Embryonic facial prominence (tissue), 1 donor: Measurements from ENCODE around the gene AMER3.
"Not testable (repeated sequence)": the region's sequence is repeated elsewhere in the genome, so short reads cannot be mapped to it uniquely, and the experiment has no call there.

Experiments used
- DNase-seq: peaks from one replicate; pipeline ENCODE4 v3.0.0-alpha.2; 2016; ENCODE audit errors: extremely low spot score

The AMER3 gene, protein sequence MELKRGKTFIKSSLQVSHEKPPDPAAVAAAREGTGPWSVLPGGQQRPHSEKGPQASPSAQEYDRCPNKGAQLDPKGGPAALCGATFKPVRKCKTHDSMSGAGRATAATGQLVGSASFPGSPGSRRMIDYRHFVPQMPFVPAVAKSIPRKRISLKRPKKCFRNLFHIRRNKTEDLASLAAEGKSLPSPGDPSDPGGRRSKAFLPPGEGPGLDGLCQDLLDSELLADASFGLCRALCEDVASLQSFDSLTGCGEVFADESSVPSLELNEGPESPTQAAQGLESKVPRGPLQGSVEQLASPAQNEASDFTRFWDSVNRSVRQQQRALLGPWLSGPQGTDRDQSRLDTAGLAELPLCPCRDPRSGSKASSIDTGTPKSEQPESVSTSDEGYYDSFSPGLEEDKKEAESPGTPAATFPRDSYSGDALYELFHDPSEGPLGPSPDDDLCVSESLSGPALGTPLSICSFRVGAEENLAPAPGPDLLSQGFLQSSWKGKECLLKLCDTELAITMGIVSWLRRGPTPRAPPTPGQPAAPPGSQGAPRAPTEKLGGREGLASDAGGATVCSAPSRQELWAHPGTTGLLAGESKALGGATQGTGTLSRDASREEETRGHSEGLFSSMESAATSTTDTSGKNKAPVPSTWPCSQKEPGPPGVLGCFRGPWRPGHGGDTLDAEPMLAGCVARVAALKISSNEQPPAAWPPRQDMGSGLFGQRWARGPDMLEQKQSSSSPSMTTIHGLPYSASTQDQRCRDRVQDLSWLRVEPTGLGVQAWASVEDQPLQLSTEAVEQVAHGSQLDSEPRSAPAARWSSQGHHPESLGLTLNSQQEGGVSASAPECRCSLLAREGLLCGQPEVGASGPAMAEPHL

DNA sequence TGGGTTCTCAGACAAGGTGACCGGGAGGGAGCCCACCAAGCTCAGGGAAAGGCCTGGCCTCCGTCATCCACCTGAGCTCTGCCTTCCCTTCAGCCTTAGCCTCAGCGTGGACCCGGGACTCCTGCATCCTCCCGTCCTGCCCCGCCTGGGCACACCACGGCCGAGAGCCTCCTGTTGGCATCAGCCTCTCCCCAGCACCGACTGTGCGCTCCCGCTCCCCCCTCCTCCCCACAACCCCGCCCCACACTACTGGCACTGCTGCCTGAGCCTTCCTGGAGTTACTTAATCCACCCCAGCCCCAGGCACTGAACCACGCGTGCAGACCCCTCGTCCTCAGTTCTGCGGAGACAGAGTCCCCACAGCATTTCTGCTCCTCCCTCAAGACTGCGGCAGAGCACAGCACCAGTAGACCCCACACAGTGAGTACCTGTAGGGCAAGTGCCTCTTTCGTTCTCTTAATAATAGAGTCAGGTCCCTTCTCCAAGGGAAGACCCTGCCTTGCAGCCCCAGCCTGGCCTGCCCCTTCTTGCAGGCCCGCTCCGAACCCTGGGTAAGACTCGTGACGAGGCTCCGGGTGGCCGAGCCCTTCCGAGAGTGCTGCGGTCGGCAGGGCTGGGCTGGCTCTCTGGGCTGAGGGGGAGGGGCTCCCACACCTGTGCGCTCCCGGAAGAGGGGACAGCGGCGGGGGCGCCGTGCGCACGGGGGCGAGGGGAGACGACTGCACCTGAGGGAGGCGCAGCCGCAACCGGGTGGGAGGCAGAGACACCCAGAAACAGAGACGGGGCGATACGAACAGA, at the start of gene AMER3:
Gene AMER3 (plus strand): TSS at position 285 of the 797 bp plus-strand sequence. CDS start 6,533 bp downstream, outside the sequence.
- no peak for DNase-seq

DNA sequence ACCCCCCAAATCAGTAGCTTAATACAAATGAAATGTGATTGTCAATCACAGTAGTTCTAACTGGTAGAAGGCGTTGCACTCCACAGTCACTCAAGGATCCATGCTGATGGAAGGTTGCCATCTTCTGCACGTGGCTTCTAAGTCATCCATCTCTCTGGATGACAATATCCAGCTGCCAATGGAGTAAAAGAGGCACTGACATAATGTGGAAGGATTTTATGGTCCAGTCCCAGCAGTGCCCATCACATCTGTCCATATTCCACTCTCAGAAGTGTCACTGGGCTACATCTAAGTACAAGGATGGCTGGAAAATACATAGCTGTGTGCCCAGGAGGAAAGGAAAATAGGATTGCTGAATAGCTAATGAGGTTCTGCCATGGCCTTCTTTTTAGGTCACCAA, 40.5 kb upstream of the AMER3 start:
- not testable (repeated sequence) for DNase-seq

DNA sequence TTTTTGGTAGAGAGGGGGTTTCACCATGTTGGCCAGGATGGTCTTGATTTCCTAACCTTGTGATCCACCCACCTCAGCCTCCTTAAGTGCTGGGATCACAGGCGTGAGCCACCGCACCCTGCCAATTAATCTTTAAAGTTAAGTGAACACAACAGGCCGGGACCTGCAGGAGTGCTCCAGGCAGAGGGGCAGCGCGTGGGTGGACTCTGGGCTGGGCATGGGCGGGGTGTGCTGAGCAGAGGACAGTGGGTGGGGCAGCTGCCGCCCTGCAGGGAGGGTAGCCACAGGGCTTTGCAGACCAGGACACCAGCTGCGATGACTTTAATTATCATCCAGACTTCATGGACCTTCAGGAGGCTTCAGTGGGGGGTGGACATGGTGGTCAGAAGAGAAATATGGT, 35.3 kb upstream of the AMER3 start:
- DNase-seq: no peak

DNA sequence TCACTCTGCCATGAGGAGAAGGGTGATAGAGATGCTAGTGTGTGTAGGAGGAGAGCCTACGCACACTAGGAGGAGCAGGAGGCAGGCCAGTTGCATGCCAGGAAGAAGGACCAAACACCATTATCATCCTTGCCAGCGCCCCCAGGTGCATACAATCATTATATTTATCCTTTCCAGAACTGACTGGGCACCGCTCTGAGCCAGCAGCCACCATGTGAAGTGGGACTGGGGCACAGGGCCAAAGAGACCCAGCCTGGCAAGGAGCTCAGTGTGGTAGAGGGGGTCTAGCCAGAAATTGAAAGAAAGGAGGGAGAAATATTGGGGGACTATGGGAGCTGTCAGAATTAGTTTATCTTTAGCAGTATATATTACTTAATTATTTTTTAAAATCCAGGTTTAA, 34.8 kb upstream of the AMER3 start:
- no peak for DNase-seq

DNA sequence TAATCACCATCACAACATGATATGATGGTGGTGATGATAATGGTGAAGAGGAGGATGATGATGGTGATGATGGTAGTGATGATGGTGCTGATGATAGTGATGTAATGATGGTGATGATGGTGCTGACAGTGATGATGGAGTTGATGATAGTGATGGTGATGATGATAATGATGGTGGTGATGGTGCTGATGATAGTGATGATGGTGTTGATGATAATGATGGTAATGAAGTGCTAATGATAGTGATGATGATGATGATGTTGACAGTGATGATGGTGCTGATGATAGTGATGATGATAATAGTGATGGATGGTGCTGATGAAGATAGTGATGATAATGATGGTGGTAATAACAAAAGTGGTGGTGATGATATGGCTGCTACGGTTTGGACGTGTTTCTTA, 30.9 kb upstream of the AMER3 start:
- DNase-seq: no peak

DNA sequence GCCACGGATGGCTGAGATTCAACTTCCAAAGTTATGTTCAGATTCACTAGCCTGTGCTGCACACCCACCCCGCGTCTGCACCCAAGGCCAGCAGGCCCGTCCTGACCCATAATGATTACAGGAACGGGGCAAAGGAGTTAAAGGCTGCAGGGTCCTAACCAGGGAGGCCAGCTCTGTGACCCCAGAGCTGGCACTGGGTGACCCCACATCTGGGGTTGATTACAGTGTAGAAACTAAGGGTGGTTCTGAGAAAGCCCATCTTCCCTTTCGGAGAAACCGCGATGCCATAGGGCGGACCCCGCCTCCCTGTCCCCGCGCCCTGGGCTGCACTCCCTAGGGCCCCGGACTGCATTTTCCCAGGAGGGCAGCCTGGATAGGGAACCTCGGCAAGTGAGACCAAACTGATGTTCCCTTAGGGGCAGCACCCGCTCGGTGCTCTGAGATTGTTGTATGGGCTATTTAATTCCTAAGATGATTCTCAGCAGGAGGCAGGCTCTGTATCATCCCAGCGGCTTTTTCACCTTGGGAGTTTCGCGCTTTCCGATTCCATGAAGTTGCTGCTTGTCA, 28.6 kb upstream of the AMER3 start:
- no peak for DNase-seq

DNA sequence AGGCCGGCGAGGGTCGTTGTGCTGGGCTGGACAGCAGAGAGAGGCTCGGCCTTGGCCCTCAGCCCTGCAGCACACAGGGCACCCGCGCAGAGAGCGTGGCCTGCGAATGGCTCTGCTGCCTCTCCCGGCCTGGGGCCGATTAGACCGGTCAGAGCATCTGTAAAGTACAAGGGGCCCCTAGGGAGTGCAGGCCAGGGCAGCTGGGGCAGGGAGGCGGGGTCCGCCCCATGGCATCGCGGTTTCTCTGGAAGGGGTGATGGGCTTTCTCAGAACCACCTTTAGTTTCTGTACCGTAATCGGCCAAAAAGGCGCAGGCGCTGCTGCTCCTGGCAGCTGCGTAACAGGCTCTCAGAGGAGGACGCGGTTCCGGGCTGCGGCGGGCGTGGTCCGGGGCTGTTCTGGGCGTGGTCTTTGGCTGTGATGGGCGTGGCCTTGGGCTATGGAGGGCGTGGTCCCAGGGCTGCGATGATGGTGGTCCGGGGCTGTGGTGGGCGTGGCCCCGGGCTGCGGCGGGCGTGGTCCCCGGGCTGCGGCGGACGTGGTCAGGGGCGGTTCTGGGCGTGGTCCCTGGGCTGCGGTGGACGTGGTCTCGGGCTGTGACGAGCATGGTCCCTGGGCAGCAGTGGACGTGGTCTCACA, 27.9 kb upstream of the AMER3 start:
- DNase-seq: peak; percentile 25

DNA sequence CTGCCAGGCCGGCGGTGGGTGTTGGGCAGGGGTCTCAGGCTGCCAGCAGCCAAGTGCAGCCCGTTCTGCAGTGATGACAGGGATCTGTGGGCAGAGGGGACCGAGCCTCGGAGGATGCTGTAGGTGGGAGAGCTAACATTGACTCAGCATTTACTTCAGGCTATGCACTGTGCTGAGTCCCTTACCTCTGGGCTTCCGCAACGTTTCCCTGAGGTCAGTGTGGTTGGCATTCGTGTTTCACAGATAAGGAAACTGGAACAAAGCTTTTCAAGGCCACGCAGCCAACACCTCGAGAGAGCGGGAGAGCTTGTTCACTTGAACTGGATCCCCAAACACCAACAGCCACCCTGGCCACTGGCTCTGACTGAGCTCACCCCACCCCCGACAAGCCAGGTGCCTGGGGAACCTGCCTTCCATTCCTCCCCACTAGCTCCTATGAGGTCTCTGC, 27.3 kb upstream of the AMER3 start:
- no peak for DNase-seq

DNA sequence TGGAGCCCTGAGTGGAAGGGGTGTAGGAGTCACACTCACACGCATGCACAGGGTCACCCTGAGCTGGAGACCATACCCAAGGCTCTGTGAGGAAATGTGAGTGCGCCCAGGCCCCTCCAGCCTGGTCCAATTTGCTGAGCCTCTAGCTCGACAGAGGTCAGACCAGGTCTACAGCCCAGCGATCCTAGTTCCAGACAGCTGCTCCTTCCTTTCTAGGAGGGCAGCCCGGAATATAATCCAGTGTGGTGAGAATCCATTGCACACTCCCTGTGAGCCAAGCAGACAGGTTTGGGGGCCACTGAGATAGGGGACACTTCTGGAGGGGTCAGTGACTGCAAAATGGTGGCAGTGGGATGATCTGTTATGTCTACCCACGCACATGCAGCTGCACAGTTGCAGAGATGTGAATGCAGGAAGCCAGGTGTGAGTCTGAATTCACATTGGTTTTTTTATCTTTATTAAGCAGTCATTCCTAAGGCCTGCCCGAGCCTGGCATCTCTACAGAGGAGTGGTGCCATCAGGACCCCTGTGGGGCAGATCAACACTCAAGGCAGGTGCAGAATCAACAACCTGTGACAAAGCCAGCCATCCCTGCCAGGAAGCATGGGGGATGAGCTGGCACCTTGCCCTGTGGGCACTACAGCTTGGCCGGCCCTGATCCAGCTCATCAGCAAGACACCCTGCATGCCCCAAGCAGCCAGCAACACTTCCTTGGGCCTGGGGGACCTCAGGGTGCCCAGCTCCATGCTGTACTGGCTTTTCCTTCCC, 26.6 kb upstream of the AMER3 start, which contains the start of gene GPR148:
Gene GPR148 (plus strand): TSS at position 522 of the 768 bp plus-strand sequence. CDS start 82 bp downstream, at position 604.
- no peak for DNase-seq

DNA sequence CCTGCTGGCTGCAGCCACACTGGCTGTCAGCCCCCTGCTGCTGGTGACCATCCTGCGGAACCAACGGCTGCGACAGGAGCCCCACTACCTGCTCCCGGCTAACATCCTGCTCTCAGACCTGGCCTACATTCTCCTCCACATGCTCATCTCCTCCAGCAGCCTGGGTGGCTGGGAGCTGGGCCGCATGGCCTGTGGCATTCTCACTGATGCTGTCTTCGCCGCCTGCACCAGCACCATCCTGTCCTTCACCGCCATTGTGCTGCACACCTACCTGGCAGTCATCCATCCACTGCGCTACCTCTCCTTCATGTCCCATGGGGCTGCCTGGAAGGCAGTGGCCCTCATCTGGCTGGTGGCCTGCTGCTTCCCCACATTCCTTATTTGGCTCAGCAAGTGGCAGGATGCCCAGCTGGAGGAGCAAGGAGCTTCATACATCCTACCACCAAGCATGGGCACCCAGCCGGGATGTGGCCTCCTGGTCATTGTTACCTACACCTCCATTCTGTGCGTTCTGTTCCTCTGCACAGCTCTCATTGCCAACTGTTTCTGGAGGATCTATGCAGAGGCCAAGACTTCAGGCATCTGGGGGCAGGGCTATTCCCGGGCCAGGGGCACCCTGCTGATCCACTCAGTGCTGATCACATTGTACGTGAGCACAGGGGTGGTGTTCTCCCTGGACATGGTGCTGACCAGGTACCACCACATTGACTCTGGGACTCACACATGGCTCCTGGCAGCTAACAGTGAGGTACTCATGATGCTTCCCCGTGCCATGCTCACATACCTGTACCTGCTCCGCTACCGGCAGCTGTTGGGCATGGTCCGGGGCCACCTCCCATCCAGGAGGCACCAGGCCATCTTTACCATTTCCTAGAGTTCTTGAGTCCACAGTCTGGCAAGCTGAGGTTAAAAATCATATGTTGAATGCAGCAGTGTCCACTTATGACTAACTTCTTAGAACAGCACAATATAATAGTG, 25.7 kb upstream of the AMER3 start:
- no peak for DNase-seq

DNA sequence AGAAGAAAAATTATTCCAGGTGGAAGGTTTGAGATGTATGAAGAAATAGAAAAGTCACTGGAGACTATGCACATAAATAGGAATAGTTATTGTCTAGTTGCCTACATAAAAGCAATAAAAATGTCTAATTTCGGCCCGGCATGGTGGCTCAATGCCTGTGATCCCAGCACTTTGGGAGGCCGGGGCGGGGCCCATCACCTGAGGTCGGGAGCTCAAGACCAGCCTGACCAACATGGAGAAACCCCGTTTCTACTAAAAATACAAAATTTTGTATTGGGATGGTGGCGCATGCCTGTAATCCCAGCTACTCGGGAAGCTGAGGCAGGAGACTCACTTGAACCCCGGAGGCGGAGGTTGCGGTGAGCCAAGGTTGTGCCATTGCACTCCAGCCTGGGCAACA, 23.1 kb upstream of the AMER3 start:
- not testable (repeated sequence) for DNase-seq

DNA sequence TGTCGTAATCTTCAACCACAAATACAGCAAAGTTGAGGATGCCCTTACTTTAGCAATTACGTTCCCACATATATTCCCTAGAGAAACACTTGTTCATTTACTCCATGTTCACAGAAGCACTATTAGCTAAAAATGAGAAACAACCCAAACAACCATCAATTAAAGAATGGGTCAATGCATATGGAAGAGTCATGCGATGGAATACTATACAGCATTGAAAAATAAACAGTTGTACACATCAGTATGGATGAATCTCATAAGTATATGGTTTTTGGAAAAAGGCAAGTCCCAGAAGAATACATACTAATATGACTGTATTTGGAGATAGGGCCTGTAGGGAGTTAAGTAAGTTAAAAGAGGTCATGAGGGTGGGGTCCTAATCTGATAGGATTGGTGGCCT, 20.1 kb upstream of the AMER3 start:
- no peak for DNase-seq

DNA sequence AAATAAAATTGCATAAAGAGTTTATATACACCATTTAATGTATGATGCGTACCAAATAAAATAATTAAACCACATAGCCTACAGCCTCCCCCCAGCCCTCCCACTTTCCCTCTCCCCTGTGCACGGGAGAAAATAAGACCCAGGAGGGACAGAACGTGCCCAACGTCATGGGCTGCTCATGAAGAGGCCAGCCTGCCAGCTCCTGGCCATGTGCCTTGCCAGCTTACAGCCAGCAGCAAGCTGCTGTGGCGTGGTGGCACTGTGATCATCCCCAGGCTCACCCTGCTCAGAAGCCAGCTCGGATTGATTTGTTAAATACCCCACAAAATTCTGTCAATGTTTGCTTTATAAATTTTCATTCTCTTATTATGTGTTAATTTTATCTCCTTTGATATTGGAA, 18.9 kb upstream of the AMER3 start:
- DNase-seq: no peak

DNA sequence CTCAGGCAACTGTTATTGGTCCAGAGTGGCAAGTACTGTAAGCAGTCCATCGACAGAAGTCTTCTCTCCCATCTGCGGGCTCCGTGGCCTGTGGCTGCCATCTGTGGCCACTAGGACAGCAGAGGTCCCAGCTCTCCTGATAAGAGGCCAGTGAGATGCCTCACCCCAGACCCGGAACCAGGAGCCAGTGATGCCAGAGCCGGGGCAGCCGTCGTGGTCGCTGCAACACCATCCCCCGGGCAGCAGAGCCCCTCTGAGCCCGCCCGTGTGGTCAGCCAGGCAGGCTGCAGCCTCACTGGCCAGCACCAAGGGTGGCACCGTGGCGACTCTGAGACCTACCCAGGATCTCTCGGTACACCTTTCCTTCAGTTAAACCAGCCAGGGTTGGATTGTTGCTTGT, 17.7 kb upstream of the AMER3 start:
- DNase-seq: no peak

DNA sequence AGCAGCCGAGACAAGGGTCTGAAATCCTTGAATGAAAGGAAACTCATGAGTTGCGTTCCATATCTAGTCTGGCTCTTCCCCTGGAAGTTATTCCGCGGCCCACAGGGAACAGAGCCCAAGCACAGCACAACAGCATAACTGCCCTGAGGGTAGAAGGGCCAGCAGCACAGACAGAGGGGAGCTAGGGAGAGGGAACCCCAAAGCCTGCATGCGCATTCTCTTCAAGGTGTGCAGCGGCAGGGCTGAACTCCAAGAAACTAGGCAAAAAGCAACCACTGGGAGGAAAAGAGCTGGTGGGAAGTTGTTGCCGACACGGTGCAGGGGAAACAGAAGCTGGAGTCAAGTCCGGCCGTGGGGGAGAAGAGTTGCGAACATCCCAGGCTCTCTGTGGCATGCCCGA, 14.7 kb upstream of the AMER3 start:
- no peak for DNase-seq

DNA sequence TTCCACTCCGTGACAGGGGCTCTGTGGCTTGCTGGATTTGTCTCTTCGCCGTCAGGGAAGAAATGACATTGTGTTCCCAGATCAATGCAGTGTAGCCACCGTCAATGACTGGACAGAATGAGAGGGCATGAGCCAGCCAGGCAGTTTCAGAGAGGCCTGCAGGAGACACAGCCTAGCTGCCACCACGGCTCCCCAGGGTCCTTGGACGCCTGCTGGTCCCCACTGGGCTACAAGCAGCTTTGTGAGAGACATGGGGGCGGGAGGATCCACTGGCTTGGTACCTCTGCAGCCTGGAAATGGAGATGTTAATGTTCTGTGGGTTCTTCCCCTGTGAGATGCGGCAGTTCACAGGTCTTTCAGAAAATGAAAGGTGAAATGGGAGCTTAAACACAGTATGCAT, 12.1 kb upstream of the AMER3 start:
- no peak for DNase-seq

DNA sequence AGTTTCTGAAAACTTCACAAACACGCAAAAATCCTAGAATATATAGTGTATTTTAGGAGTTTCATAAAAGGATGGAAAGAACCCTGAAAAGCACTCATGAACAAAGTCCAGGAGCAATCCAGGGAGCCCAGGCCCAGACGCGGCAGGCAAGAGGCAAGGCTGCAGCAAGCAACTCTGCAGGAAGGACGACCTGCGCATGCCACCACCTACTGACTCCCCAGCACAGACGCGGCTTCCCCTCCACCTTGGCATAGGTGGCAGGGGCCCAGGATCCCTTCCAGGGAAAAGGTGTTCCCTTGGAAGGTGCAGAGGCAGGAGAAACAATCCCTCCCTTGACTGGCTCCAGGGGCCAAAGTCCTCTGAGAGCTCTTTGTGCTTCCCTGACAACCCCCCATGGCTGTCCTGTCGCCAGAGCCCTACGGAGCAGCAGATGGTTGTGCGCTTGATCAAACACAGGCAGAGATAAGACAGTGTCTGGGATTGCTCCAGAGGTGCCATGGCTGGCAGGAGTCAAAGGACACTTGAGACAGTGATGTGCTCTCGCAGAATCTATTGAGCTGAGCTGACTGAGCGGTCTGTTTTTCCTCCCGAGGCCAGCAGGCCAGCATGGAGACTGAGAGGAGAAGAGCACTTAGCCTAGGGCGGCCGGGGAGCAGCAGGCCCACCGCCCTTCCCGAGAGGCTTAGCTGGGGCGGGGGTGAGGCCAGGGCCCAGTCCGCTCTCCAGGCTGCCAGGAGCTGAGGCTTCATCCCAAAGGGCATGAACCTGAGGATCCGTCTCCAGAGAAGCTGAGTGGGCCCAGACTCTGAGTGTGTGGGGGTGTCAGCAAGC, 10.8 kb upstream of the AMER3 start:
- DNase-seq: no peak

DNA sequence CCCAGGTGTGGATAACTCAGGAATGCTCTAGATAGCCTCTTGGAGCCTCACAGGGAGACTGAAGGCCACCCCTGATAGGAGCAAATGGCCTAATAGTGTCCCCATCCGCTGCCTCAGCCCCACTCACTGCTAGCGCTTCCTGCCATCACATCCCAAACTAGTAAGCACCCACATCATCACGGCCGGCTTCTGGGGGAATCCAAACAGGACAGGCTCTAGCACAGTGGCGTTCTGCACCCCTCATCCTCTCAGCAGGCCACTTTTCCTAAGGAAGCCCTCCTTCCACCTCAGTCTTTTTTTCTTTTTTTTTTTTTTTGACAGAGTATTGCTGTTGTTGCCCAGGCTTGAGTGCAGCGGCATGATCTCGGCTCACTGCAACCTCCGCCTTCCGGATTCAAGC, 6.3 kb upstream of the AMER3 start:
- DNase-seq: no peak
